Measurements from ENCODE around the gene FAM83C. TPM values are rescaled to one million over a fixed set of nuclear protein-coding genes. Genes with fewer than 3 reads are reported as not detected.
A peak's percentile ranks its signal among the peaks of the same experiment; 100 is the strongest.

The FAM83C gene
- total and polyA plus RNA-seq, 2 donors (not counting 1 experiment from before 2014, with no cell fraction given) = not detected

DNA sequence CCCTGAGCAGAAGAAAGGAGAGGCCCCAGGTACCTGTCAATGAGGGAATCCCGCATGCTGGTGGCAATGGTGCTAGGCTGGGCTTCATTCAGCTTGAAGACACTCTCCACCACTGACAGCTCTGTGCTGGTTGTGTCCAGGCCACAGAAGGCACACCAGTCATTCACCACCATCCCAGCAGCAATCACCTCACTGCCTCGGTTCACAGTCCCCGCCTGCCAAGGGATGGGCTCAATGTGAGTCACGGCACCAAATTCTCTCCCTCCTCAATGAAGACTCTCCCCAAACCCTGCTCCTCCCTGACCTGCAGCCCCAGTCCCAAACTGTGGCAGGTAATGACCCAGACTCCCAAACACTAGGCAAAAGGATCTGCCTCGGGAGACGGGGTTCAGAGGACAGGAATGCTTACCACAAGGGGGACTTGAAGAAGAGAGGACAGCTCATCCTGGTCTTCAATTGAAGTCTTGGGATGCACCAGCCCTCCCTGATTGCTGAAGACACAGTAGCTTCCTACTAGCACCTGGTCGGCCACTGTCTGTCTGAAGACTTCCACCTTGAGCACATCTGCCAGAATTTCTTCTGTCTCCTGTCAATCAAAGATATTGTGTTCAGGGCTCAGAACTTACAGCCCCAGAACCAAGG lies 12.6 kb downstream of the FAM83C start:
- no peaks in the 10 kb centered on the region for H3K9me3 Mint-ChIP-seq (ENCODE audit: insufficient read depth)
- peak overlapping the region in 1 of 2 donors; percentile 96 for H3K27ac ChIP-seq (ENCODE audit: low read length in 2 of 2)
- no peaks in the 10 kb centered on the region for H3K27me3 ChIP-seq (replicated peaks in 1 of 4; ENCODE audit: control extremely low read depth in 1 of 4, control insufficient read depth in 3 of 4, insufficient read depth in 4 of 4, low read length in 3 of 4)
- peaks cover 30% of the 10 kb centered on the region for H3K4me1 Mint-ChIP-seq
- no peak overlapping the region for H3K9ac ChIP-seq (ENCODE audit: low read length)
- no peak for DNase-seq
- H3K36me3 ChIP-seq (replicated peaks in 1 of 2; ENCODE audit: control extremely low read depth in 1 of 2, control insufficient read depth in 1 of 2, extremely low read depth in 1 of 2, insufficient read depth in 2 of 2, low read length in 1 of 2) = peaks cover 3 to 36% of the 10 kb centered on the region in 2 experiments
- intact Hi-C loops (cut with micrococcal nuclease) = loop anchor here (2.0 to 5.0 kb wide), 4 partner anchors 132 to 673 kb away; partner anchors contain the start of genes ACSS2, EDEM2, ERGIC3 and SCAND1
- no peak overlapping the region for H3K4me3 ChIP-seq (ENCODE audit: control extremely low read depth in 1 of 5, extremely low read depth in 1 of 5, insufficient read depth in 1 of 5, low read depth in 2 of 5, low read length in 4 of 5)
- peaks cover 14% of the 10 kb centered on the region for H4K20me1 ChIP-seq (ENCODE audit: control insufficient read depth, insufficient read depth, low read length, poor library complexity, severe bottlenecking)
- TF ChIP-seq, protein P1, sequence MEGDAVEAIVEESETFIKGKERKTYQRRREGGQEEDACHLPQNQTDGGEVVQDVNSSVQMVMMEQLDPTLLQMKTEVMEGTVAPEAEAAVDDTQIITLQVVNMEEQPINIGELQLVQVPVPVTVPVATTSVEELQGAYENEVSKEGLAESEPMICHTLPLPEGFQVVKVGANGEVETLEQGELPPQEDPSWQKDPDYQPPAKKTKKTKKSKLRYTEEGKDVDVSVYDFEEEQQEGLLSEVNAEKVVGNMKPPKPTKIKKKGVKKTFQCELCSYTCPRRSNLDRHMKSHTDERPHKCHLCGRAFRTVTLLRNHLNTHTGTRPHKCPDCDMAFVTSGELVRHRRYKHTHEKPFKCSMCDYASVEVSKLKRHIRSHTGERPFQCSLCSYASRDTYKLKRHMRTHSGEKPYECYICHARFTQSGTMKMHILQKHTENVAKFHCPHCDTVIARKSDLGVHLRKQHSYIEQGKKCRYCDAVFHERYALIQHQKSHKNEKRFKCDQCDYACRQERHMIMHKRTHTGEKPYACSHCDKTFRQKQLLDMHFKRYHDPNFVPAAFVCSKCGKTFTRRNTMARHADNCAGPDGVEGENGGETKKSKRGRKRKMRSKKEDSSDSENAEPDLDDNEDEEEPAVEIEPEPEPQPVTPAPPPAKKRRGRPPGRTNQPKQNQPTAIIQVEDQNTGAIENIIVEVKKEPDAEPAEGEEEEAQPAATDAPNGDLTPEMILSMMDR (IDR thresholded peaks at IDR 0.05) = no peak
- no peak for TF ChIP-seq EZH2 (IDR thresholded peaks at IDR 0.05; ENCODE audit: borderline replicate concordance, insufficient read depth, low read depth, low read length, poor library complexity, severe bottlenecking)
- peak overlapping the region; percentile 94 for H3K27ac Mint-ChIP-seq
- no peak overlapping the region for H3K4me2 ChIP-seq (replicated peaks; ENCODE audit: low read depth, low read length, poor library complexity, severe bottlenecking)
- H3K27me3 Mint-ChIP-seq = no peaks in the 10 kb centered on the region
- no peak for ATAC-seq (ENCODE audit: low read depth)
- no peaks in the 10 kb centered on the region for H3K9me3 ChIP-seq (ENCODE audit: control extremely low read depth in 1 of 3, control insufficient read depth in 2 of 3, insufficient read depth in 1 of 3, low read length in 2 of 3)
- peaks cover 23 to 33% of the 10 kb centered on the region in 2 donors for H3K4me1 ChIP-seq (ENCODE audit: control insufficient read depth in 2 of 2, insufficient read depth in 2 of 2, low read length in 2 of 2)
- CTCF ChIA-PET = interaction anchor here (0.6 to 1.0 kb wide), 2 partner anchors 11 to 163 kb away, joined by 4 read pairs; no protein-coding TSS in a partner anchor
- H2AFZ ChIP-seq (ENCODE audit: insufficient read depth, low read depth, low read length, poor library complexity, severe bottlenecking) = no peak overlapping the region
- peaks cover 54% of the 10 kb centered on the region for H3K79me2 ChIP-seq (ENCODE audit: control insufficient read depth, insufficient read depth, low read length)
- H3K4me3 Mint-ChIP-seq = no peak overlapping the region
- POLR2A ChIA-PET = no interaction called here
- WGBS (ENCODE audit: insufficient coverage) = 96% methylated on average over 5 of the region's 7 CpGs

DNA sequence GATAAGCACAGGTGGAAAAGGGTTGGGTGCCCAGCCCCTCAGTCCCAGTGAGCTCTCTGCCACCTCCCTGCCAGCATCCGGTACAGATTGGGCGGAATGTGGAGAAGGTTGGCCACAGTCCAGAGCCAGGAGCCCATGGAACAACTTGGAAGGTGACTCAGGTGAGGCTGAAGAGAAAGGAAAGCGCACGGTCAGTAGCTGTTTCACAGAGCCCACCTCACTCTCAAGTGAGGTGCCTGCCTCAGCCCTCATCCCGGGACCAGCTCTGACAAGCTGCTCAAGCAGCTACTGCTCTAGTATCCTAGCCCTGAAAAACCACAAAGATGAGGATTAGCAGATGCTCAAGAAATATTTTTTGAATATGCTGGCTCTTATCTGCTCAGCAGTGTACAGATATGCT lies 13.2 kb downstream of the FAM83C start:
- Histone ChIP-seq H3K79me2 (ENCODE audit: control insufficient read depth, insufficient read depth, low read length) (peaks cover 53% of the 10 kb centered on the region), H3K27ac (ENCODE audit: low read length in 2 of 2) (peak overlapping the region; percentile 92 to 96), H2AFZ (ENCODE audit: insufficient read depth, low read depth, low read length, poor library complexity, severe bottlenecking) (peak overlapping the region; percentile 3), H3K4me3 (ENCODE audit: control extremely low read depth in 1 of 5, extremely low read depth in 1 of 5, insufficient read depth in 1 of 5, low read depth in 2 of 5, low read length in 4 of 5) (no peak overlapping the region), H3K9ac (ENCODE audit: low read length) (no peak overlapping the region), H3K9me3 (ENCODE audit: control extremely low read depth in 1 of 3, control insufficient read depth in 2 of 3, insufficient read depth in 1 of 3, low read length in 2 of 3) (no peaks in the 10 kb centered on the region), H3K27me3 (replicated peaks in 1 of 4; ENCODE audit: control extremely low read depth in 1 of 4, control insufficient read depth in 3 of 4, insufficient read depth in 4 of 4, low read length in 3 of 4) (no peaks in the 10 kb centered on the region), H3K4me1 (ENCODE audit: control insufficient read depth in 2 of 2, insufficient read depth in 2 of 2, low read length in 2 of 2) (peaks cover 23 to 31% of the 10 kb centered on the region in 2 donors), H4K20me1 (ENCODE audit: control insufficient read depth, insufficient read depth, low read length, poor library complexity, severe bottlenecking) (peaks cover 9% of the 10 kb centered on the region), H3K4me2 (replicated peaks; ENCODE audit: low read depth, low read length, poor library complexity, severe bottlenecking) (no peak overlapping the region), H3K36me3 (replicated peaks in 1 of 2; ENCODE audit: control extremely low read depth in 1 of 2, control insufficient read depth in 1 of 2, extremely low read depth in 1 of 2, insufficient read depth in 2 of 2, low read length in 1 of 2) (peaks cover 3 to 40% of the 10 kb centered on the region in 2 experiments)
- POLR2A ChIA-PET = no interaction called here
- no peaks in the 10 kb centered on the region for H3K9me3 Mint-ChIP-seq (ENCODE audit: insufficient read depth)
- no peaks in the 10 kb centered on the region for H3K27me3 Mint-ChIP-seq
- peaks cover 28% of the 10 kb centered on the region for H3K4me1 Mint-ChIP-seq
- intact Hi-C loops (cut with micrococcal nuclease) = loop anchor here (2.0 kb wide), 1 partner anchor 402 kb away; the partner anchor contains the start of gene ACSS2
- 100% methylated on average over 3 of the region's 5 CpGs for WGBS (ENCODE audit: insufficient coverage)
- no peak for TF ChIP-seq EZH2 (IDR thresholded peaks at IDR 0.05; ENCODE audit: borderline replicate concordance, insufficient read depth, low read depth, low read length, poor library complexity, severe bottlenecking)
- TF ChIP-seq, protein P1 (IDR thresholded peaks at IDR 0.05) = no peak
- DNase-seq = no peak
- H3K4me3 Mint-ChIP-seq = peak overlapping the region; percentile 53
- ATAC-seq (ENCODE audit: low read depth) = no peak
- peak overlapping the region; percentile 94 for H3K27ac Mint-ChIP-seq
- CTCF ChIA-PET = interaction anchor here (0.9 kb wide), 1 partner anchor 29 kb away, joined by 3 read pairs; no protein-coding TSS in a partner anchor
